ENCODE results near the gene PTPN9.
"Not testable (repeated sequence)": the region's sequence is repeated elsewhere in the genome, so short reads cannot be mapped to it uniquely, and the experiment has no call there.

The PTPN9 gene

GRCh38 chr15:75578948-75579920 lies at the start of gene PTPN9:
TSS of gene PTPN9 (minus strand) at chr15:75579315. CDS start at chr15:75578776, 539 bp downstream.
- DNase-seq (ENCODE audit: low spot score): peak; percentile 81

GRCh38 chr15:75625542-75626347 lies 46.6 kb upstream of the PTPN9 start, which contains the start of gene SNUPN:
TSS of gene SNUPN (minus strand) at chr15:75625725. CDS start at chr15:75621051, 4,674 bp downstream.
- peak; percentile 97 for DNase-seq (ENCODE audit: low spot score)

GRCh38 chr15:75622505-75622904 lies 43.4 kb upstream of the PTPN9 start:
- DNase-seq (ENCODE audit: low spot score): no peak

GRCh38 chr15:75620841-75621391 lies 41.8 kb upstream of the PTPN9 start:
- DNase-seq (ENCODE audit: low spot score): no peak

- no peak for DNase-seq (ENCODE audit: low spot score)
Observed at GRCh38 chr15:75620058-75620820, 41.1 kb upstream of the PTPN9 start.

DNA sequence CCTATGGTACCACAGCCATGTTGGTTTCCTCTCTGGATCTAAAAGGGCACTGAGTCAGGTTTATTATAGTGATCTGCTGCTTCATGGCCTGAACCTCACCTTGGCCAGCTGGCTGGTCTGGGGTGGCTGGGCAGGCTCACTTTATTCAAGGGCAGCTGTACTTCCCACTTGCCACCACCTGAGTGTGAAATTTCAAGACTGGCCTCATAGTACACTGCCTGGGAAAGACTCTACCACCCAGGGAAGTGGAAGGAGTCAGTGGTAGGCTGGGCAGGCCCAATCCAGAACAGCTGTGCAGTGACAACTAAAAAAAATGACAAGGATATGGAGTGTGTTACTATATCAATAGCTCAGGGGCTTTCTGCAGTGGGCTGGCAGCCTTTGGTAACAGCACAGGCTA lies 37.7 kb upstream of the PTPN9 start:
- no peak for DNase-seq (ENCODE audit: low spot score)

DNA sequence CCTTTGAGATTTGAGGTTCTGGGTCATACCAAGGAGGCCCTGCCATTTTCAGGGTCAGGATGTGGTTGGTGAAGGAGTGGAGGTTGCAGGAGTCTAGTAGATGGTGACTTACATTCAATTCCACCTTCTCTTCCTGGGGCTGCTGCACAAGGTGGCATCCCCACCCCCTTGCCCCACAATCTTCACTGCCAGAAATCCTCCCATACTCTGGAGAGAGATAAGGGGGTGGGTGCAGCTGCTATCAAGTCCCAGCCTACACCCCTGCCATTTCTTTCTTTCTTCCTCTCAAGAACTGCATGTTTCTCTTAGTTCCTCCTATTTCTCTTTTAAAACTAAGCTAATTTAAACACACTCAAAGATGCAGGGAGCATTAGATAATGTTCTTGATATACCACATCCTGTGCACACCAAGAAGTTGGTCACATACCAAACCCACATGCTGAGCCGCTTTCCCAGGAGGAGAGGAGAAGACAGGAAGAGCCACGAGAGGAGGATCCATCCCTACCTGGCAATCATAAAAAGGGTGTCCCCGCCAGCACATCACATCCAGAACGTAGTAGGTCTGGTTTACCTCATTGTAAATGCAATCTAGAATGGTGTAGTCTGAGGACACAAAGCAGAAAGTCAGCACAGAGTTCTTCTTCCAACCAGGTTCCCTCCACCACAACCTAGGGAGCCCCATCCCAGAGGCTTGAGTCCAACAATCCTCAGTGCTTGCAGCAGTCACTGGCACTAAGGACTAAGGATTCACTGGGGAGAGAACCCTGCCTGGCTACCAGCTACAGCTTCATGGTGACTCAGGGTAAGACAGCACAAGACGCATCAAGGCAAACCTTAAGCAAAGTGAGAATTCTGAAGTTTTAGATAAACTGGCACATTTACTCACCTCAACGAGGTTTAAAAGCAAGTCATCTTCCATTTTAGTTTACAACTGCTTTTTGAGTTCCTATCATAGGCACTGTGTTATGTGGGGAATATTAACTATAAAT lies 27.9 kb upstream of the PTPN9 start:
- DNase-seq (ENCODE audit: low spot score): no peak

- DNase-seq (ENCODE audit: low spot score): no peak
Observed at GRCh38 chr15:75606026-75606425, 26.9 kb upstream of the PTPN9 start.

DNA sequence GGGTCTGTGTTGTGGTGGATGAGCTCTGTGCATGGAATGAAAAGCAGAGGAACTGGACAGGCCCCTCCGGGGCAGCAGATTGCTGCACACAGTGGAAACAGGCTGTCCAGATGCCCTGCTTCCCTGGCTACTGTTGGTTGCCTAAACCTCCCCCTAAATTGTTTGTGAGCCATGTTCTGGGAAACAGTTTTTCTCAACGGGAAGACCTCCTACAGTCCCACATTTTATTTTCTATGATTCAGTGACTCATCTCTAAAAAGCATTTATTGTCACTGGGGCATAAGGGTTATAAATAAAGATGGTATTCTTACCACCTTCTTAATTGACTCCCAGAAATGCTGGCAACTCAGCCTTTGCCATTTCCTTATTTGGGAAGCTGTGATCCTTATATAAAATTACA lies 20.3 kb upstream of the PTPN9 start:
- DNase-seq (ENCODE audit: low spot score): no peak

DNA sequence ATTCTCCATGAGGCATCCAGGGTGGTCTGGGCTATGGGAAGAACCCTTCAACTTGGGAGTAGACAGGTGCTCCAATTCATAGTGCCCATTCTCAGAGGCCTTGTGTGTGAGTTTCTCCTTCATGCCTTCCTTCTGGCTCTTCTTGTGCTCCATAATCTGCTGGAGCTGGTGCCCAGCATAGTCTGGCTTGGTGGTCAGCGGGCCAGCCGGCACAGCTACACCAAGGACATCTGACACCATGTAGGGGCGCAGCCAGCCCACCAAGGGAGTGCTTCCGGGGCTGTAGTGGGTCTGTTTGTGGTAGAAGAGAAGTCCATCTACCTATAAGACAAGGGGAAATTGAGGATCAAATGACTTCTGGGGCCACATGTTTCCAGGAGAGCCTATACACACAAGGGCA lies 19.2 kb upstream of the PTPN9 start:
- DNase-seq (ENCODE audit: low spot score): no peak

- no peak for DNase-seq (ENCODE audit: low spot score)
Observed at GRCh38 chr15:75597667-75598341, 18.7 kb upstream of the PTPN9 start.

GRCh38 chr15:75596703-75597345 lies 17.7 kb upstream of the PTPN9 start:
- DNase-seq (ENCODE audit: low spot score): no peak

GRCh38 chr15:75594276-75594675 lies 15.2 kb upstream of the PTPN9 start:
- no peak for DNase-seq (ENCODE audit: low spot score)

DNA sequence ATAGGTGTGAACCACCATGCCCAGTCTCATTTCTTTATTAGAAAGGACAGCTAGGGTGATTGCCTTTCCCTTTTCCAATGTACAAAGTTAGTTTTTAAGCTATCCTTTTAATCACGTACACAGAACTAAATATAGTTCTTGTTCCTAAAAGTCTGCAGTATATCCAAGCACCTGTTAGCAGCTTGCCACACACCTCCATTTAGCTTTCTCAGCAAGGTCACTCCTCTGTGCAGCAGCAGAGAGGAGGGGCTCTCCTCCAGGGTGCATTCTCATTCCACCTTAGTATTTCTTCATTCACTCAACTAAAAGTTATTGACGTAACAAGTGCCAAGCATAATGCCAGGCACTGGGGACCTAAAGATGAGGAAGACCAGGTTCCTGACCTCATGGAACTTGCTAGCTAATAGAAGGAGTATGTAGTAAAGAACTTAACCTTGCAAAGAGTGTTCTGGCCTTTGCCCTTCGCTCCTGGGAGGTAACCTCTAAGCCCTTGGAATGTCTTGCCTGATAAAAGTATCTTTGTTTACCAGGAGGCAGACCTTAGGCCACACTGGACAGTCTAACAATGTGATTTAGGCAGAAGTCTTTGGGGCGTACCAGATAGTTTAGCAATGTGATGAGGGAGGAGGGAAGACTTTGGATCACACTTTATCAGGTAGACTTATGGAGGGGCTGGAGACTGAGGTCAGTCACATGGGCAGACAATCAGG lies 12.7 kb upstream of the PTPN9 start:
- DNase-seq (ENCODE audit: low spot score): no peak

GRCh38 chr15:75590239-75590638 lies 11.1 kb upstream of the PTPN9 start:
- DNase-seq (ENCODE audit: low spot score): no peak

- DNase-seq (ENCODE audit: low spot score): no peak
Observed at GRCh38 chr15:75589071-75589470, 10.0 kb upstream of the PTPN9 start.

- DNase-seq (ENCODE audit: low spot score): not testable (repeated sequence)
Observed at GRCh38 chr15:75586422-75586821, 7.3 kb upstream of the PTPN9 start.

DNA sequence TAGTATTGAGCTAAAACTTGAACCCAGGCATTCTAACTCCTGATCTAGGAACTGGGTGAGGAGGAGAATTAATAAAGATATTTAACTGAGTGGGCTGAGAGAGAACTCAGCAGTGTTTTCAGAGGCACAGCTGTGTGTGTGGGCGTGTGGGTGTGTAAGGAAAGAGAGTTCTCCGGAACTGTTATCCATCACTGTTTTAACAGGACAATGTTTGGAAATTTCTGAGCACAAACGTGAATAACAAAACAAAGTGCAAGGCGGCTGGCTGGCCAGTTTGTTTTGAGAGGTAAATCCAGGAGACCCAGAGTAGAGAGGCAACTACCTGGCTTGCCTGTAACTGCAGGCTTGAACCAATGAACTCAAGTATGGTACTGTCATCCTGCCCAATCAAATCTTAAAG lies 5.0 kb upstream of the PTPN9 start:
- DNase-seq (ENCODE audit: low spot score): no peak

- no peak for DNase-seq (ENCODE audit: low spot score)
Observed at GRCh38 chr15:75583701-75584100, 4.6 kb upstream of the PTPN9 start.

Data from HuH-7.5 (cell line).